H1 (cell line): Measurements from ENCODE around the gene SEC16A. TPM values are rescaled to one million over a fixed set of nuclear protein-coding genes. Genes with fewer than 3 reads are reported as not detected.

ENCODE experiments used
- CHD7 ChIP-seq: fragments of 300-600 bp; sonication (generic); IDR thresholded peaks from 2 replicates; pipeline ENCODE4 v1.7.1; 2012; ENCODE audit warnings: low read length, moderate library complexity, mild to moderate bottlenecking, inconsistent platforms; ENCODE audit not compliant: insufficient replicate concordance
- GTF2F1 ChIP-seq: IDR thresholded peaks from 2 replicates; pipeline ENCODE4 v1.6.1; 2012; ENCODE audit warnings: low read depth, low read length, improper control_type of control experiment, borderline replicate concordance
- SIX5 ChIP-seq: IDR thresholded peaks from 2 replicates; pipeline ENCODE4 v1.6.1; 2011; ENCODE audit warnings: mild to moderate bottlenecking, low read depth, low read length
- polyA plus RNA-seq, 7 experiments: library from polyadenylated mRNA; depleted of rRNA in 3 of 7; stranded (reverse) in 5 of 7; unstranded in 2 of 7; fragments of >200 nt in 5 of 7; fragments of 200-250 nt in 2 of 7; gene quantifications; 1 replicate in 5 of 7; 2 replicates in 1 of 7; 4 replicates in 1 of 7; pipeline versions ENCODE4 v1.2.1 to v1.2.3, GENCODE V29; 2011 to 2013; ENCODE audit warnings: missing spikeins in 2 of 7, mixed read lengths in 2 of 7
- total RNA-seq: library from RNA; stranded (reverse); fragmentation: NEBNext Ultra II Directional; extraction: Animal tissue kit (Norgen Biotek cat#: 25700); gene quantifications from 2 replicates; pipeline ENCODE4 v1.2.1, GENCODE V29; 2021

Gene SEC16A
- total and polyA plus RNA-seq, 2 of the 8 experiments (the other 6 are each of a cell fraction or from before 2014, with no cell fraction given) = 21.6 to 49.0 TPM

- no peak for TF ChIP-seq CHD7
- no peak for TF ChIP-seq GTF2F1
- TF ChIP-seq SIX5 = no peak
Observed at GRCh38 chr9:136531186-136531903, 48.5 kb upstream of the SEC16A start (continued).
